Kidney glomerular epithelial cell (primary cell): ENCODE data around the gene HBA1.
A peak's percentile ranks its signal among the peaks of the same experiment; 100 is the strongest.
"Not testable (repeated sequence)": the region's sequence is repeated elsewhere in the genome, so short reads cannot be mapped to it uniquely, and the experiment has no call there.

Experiments
- DNase-seq: peaks from one replicate; lab custom pipeline; 2025; lab: John Stamatoyannopoulos, UW

HBA1 gene

DNA sequence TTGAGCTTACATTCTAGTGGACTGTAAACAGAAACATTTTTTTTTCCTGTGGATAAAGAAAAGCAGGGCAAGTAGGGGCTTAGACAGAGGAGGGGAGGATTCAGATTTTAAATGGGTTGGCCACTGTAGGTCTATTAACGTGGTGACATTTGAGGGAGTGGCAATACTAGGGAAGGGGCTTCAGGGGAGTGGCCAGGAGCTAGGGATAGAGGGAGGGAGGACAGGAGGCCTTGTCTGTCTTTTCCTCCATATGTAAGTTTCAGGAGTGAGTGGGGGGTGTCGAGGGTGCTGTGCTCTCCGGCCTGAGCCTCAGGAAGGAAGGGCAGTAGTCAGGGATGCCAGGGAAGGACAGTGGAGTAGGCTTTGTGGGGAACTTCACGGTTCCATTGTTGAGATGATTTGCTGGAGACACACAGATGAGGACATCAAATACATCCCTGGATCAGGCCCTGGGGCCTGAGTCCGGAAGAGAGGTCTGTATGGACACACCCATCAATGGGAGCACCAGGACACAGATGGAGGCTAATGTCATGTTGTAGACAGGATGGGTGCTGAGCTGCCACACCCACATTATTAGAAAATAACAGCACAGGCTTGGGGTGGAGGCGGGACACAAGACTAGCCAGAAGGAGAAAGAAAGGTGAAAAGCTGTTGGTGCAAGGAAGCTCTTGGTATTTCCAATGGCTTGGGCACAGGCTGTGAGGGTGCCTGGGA, 17.2 kb upstream of the HBA1 start:
- no peak for DNase-seq

DNA sequence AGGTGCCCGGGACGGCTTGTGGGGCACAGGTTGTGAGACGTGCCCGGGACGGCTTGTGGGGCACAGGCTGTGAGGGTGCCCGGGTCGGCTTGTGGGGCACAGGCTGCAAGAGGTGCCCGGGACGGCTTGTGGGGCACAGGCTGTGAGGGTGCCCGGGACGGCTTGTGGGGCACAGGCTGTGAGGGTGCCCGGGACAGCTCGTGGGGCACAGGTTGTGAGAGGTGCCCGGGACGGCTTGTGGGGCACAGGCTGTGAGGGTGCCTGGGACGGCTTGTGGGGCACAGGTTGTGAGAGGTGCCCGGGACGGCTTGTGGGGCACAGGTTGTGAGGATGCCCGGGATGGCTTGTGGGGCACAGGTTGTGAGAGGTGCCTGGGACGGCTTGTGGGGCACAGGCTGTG, 16.2 kb upstream of the HBA1 start:
- not testable (repeated sequence) for DNase-seq

DNA sequence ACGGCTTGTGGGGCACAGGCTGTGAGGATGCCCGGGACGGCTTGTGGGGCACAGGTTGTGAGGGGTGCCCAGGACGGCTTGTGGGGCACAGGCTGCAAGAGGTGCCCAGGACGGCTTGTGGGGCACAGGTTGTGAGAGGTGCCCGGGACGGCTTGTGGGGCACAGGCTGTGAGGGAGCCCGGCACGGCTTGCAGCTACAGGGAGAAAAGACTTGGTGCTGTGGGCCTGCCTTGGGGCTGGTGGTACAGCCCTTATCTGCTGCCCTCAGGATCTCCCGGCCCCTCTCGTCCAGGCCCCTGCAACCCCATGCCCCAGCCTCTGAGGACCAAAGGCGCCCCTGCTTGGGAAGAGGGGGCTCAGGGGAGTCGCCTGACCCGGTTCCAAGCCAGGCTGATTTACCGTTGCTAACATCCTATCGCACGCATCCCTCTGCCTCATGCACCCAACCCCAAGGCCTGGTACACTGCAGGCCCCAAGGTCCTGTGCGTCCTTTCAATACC, 15.7 kb upstream of the HBA1 start:
- no peak for DNase-seq

DNA sequence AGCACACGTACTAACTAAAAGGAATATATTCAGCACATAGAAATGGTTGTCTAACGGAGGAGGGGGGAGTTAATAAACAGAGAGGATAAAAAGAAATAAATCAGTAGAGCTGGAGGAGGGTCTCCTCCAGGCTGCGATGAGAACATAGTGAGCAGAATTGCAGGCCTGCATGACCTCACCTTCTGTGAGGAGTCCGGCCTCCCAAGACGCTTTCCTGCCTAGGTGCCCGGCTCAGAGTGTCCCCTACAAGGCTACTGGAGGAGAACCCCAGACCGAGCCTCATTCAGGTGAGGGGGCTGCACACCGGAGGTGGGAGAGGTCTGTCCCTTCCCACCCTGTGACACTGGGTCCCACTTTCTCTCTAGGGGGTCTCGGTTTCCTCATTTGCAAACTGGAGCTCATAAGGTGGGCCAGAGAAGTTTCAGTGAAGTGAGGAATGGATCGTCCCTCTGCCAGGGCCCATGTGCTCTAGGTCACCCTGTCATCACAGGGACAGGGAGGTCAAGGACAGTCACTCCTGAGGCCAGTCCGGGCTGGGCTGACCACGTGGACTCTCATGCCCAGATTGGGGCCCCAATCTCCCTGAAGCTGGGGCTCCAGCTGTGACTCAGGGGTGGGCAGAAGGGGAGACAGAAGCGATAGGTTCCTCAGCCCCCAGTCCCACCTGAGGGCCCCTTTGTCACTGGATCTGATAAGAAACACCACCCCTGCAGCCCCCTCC, 14.0 kb upstream of the HBA1 start:
- DNase-seq, result no peak

DNA sequence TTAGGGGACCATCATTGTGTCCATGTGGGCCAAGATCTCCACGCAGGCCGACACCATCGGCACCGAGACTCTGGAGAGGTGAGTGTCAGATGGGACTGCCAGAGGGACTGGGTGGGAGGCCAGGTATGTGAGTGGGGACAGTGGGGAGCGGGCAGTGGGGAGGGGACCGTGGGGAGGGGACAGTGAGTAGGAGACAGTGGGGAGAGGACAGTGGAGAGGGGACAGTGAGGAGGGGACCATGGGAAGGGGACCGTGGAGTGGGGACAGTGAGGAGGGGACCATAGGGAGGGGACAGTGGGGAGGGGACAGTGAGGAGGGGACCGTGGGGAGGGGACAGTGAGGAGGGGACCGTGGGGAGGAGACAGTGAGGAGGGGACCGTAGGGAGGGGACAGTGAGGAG, 13.3 kb upstream of the HBA1 start:
- DNase-seq, result not testable (repeated sequence)

DNA sequence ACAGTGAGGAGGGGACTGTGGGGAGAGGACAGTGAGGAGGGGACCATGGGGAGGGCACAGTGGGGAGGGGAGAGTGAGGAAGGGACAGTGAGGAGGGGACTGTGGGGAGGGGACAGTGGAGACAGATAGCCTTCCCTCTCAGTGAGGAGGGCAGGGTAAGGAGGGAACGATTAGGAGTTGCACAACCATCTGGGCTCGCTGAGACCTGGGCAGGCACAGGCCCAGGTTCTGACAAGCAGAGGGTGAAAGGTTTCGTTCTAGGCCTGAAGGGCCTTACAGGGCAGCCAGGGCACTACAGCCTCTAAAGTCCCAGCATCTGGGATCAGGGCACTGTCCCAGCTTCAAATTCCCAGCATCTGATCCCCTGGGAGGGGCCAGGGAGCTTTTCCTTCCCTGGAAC, 12.8 kb upstream of the HBA1 start:
- not testable (repeated sequence) for DNase-seq

DNA sequence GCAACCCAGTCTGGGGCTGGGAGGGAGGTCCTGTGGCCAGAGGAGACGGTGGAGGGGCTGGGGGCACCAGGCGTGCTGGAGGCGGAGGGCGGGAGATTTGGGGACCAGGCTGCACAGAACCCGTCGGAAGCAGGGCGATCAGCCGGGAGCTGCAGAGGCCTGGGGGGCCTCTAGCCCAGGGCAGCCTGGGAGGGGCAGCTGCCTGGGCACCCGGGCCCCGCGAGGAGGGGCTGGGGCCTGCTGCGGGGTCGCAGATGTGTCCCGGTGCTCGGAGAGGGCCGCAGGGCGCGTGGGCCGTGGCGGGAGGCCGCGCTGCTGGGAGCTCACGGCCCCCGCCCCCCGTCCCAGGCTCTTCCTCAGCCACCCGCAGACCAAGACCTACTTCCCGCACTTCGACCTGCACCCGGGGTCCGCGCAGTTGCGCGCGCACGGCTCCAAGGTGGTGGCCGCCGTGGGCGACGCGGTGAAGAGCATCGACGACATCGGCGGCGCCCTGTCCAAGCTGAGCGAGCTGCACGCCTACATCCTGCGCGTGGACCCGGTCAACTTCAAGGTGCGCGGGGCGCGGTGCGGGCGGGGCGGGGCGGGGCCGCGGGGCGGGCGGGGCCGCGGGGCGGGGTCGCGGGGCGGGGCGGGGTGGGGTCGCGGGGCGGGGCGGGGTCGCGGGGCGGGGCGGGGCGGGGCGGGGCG, 12.2 kb upstream of the HBA1 start:
- DNase-seq, result not testable (repeated sequence)

DNA sequence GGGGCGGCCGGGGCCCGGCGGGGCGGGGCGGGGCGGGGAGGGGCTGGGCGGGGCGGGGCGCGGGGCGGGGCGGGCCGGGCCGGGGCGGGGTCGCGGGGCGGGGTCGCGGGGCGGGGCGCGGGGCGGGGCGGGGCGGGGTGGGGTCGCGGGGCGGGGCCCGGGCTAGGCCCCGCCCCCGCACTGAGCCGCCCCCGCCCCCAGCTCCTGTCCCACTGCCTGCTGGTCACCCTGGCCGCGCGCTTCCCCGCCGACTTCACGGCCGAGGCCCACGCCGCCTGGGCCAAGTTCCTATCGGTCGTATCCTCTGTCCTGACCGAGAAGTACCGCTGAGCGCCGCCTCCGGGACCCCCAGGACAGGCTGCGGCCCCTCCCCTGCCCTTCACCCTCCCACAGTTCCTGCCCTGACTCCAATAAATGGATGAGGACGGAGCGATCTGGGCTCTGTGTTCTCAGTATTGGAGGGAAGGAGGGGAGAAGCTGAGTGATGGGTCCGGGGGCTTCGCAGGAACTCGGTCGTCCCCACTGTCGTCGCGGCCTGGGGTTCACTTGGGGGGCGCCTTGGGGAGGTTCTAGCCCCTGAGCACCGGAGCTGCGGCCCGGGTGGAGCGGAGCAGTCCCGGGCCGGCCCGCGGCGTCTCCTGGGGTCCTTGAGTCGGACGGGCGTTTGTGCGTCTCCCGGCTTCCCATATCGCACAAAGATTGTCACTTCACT, 11.5 kb upstream of the HBA1 start:
- no peak for DNase-seq

DNA sequence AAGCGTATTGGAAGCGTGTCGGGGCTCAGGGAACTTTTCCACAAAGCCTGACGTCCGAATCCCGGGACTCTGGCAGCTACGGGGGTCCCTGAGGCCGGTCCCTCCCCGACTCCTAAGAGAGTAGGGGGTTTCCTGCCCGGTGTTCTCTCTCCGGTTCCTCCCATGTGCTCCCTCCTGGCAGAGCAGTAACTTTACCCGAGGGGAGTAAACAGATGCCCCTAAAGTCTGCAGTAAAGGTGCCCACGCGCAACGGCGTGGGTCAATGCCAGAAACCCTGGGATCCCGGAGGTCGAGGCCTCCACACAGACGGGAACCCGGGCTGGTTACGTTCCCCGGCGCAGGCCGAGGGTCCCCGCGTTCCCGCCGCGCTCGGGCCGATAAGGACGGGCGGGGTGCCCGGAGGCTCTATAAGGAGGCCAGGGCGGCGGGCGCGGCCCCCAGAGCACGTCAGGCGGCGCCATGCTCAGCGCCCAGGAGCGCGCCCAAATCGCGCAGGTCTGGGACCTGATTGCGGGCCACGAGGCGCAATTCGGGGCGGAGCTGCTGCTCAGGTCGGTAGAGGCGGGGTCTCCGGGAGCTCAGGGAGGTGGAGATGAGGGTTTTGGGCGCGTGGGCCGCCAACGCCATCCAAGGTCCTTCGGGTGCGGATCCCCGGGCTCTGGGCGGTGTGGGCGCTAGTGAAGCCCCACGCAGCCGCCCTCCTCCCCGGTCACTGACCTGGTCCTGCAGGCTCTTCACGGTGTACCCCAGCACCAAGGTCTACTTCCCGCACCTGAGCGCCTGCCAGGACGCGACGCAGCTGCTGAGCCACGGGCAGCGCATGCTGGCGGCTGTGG, 10.7 kb upstream of the HBA1 start, which contains the start of gene HBM:
Gene HBM (plus strand): TSS at position 440 of the 836 bp plus-strand sequence. CDS start 20 bp downstream, at position 460.
- DNase-seq, result no peak

DNA sequence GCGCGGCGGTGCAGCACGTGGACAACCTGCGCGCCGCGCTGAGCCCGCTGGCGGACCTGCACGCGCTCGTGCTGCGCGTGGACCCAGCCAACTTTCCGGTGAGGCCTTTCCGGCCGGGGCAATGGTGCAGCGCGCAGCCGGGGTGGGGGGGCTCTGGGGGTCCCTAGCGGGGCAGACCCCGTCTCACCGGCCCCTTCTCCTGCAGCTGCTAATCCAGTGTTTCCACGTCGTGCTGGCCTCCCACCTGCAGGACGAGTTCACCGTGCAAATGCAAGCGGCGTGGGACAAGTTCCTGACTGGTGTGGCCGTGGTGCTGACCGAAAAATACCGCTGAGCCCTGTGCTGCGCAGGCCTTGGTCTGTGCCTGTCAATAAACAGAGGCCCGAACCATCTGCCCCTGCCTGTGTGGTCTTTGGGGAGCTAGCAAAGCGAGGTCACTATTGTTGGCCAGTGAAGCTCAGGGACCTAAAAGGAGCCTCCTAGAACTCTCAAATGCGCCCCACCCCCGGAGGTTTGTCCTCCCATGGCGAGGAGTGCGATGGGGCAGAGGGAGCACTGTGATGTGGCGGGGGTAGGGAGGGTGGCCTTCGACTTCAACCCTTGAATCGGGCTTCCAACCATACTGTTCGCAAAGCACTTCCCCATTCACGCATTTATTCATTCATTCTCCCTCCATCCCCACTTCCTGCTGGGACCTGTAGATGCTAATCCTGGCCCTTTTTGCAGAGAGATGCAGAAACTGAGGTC, 9.9 kb upstream of the HBA1 start:
- DNase-seq, result no peak

DNA sequence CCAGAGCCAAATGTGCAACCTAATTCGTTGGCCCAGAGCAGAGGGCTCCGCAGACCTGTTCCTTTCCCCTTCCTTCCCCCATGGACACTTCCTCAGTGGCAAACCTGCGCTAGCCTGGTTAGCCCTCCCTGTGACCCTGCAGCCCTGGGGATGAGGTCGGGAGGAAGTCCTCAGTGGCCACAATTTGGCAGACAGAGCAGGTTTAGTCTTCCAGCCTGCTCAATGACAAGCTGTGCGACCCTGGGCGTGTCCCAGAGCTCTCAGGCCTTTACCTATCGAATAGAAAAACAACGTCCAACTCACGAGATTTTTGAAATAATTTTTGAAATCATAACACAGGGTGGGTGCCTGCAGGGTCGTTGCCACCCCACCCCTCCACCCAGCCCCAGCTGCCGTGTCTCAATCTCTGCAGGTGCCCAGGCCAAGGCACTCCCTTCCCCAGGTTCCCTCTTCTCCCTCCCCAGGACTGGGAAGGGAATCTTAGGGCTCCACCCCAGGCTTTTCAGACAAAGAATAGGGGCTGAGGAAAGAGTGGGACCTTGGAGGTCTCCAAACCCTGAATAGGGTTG, 9.3 kb upstream of the HBA1 start:
- no peak for DNase-seq

DNA sequence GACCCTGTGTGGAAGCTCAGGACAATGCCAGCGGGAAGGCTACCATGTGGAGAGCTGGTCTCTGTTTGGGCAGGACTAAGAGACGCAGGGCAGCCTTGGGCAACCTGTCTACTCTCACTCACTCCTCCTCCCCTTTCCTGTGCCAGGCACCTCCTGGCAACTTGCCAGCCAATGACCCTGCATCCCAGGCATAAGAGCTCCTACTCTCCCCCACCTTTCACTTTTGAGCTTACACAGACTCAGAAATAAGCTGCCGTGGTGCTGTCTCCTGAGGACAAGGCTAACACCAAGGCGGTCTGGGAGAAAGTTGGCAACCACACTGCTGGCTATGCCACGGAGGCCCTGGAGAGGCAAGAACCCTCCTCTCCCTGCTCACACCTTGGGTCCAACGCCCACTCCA, 8.1 kb upstream of the HBA1 start:
- DNase-seq, result no peak

DNA sequence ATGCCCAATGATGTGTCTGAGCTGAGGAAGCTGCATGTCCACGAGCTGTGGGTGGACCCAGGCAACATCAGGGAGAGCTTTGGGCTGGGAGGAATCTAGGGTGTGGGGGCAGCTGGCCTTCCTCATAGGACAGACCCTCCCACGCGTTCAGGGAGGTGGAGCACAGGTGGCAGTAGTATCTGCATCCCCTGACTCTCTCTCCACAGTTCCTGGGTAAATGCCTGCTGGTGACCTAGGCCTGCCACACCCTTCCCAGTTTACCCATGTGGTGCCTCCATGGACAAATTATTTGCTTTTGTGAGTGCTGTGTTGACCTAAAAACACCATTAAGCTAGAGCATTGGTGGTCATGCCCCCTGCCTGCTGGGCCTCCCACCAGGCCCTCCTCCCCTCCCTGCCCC, 7.5 kb upstream of the HBA1 start:
- DNase-seq, result no peak

DNA sequence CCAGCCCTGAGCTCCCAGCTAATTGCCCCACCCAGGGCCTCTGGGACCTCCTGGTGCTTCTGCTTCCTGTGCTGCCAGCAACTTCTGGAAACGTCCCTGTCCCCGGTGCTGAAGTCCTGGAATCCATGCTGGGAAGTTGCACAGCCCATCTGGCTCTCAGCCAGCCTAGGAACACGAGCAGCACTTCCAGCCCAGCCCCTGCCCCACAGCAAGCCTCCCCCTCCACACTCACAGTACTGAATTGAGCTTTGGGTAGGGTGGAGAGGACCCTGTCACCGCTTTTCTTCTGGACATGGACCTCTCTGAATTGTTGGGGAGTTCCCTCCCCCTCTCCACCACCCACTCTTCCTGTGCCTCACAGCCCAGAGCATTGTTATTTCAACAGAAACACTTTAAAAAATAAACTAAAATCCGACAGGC, 6.4 kb upstream of the HBA1 start:
- DNase-seq, result not testable (repeated sequence)

DNA sequence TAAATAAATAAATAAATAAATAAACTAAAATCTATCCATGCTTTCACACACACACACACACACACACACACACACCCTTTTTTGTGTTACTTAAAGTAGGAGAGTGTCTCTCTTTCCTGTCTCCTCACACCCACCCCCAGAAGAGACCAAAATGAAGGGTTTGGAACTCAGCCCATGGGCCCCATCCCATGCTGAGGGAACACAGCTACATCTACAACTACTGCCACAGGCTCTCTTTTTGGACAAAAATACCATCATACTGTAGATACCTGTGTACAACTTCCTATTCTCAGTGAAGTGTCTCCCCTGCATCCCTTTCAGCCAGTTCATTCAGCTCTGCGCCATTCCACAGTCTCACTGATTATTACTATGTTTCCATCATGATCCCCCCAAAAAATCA, 5.7 kb upstream of the HBA1 start:
- no peak for DNase-seq

DNA sequence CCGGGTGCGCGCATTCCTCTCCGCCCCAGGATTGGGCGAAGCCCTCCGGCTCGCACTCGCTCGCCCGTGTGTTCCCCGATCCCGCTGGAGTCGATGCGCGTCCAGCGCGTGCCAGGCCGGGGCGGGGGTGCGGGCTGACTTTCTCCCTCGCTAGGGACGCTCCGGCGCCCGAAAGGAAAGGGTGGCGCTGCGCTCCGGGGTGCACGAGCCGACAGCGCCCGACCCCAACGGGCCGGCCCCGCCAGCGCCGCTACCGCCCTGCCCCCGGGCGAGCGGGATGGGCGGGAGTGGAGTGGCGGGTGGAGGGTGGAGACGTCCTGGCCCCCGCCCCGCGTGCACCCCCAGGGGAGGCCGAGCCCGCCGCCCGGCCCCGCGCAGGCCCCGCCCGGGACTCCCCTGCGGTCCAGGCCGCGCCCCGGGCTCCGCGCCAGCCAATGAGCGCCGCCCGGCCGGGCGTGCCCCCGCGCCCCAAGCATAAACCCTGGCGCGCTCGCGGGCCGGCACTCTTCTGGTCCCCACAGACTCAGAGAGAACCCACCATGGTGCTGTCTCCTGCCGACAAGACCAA, 4.0 kb upstream of the HBA1 start, which contains the start of gene HBA2:
Gene HBA2 (plus strand): TSS at position 503 of the 568 bp plus-strand sequence. CDS start 37 bp downstream, at position 540.
- not testable (repeated sequence) for DNase-seq

DNA sequence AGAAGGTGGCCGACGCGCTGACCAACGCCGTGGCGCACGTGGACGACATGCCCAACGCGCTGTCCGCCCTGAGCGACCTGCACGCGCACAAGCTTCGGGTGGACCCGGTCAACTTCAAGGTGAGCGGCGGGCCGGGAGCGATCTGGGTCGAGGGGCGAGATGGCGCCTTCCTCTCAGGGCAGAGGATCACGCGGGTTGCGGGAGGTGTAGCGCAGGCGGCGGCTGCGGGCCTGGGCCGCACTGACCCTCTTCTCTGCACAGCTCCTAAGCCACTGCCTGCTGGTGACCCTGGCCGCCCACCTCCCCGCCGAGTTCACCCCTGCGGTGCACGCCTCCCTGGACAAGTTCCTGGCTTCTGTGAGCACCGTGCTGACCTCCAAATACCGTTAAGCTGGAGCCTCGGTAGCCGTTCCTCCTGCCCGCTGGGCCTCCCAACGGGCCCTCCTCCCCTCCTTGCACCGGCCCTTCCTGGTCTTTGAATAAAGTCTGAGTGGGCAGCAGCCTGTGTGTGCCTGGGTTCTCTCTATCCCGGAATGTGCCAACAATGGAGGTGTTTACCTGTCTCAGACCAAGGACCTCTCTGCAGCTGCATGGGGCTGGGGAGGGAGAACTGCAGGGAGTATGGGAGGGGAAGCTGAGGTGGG, 3.1 kb upstream of the HBA1 start:
- not testable (repeated sequence) for DNase-seq

DNA sequence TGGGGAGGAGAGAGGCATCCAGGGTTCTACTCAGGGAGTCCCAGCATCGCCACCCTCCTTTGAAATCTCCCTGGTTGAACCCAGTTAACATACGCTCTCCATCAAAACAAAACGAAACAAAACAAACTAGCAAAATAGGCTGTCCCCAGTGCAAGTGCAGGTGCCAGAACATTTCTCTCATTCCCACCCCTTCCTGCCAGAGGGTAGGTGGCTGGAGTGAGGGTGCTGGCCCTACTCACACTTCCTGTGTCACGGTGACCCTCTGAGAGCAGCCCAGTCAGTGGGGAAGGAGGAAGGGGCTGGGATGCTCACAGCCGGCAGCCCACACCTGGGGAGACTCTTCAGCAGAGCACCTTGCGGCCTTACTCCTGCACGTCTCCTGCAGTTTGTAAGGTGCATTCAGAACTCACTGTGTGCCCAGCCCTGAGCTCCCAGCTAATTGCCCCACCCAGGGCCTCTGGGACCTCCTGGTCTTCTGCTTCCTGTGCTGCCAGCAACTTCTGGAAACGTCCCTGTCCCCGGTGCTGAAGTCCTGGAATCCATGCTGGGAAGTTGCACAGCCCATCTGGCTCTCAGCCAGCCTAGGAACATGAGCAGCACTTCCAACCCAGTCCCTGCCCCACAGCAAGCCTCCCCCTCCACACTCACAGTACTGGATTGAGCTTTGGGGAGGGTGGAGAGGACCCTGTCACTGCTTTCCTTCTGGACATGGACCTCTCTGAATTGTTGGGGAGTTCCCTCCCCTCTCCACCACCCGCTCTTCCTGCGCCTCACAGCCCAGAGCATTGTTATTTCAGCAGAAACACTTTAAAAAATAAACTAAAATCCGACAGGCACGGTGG, 2.3 kb upstream of the HBA1 start:
- DNase-seq, result peak; percentile 7
